ENCODE data around the gene TOR2A. TPM values are rescaled to one million over a fixed set of nuclear protein-coding genes. Genes with fewer than 3 reads are reported as not detected.

The TOR2A gene
- total RNA-seq, 4 donors from 2014 or later, result 10.7 to 12.5 (median 11.5) TPM

GRCh38 chr9:127731938-127732337 lies 3.2 kb downstream of the TOR2A start:
- Histone ChIP-seq H3K4me3 (no peak overlapping the region), H3K27ac (no peak overlapping the region), H3K9me3 (no peaks in the 10 kb centered on the region), H3K36me3 (peaks cover 0 to 36% (median 10%) of the 10 kb centered on the region in 3 donors), H3K4me1 (peaks cover 6 to 24% (median 7%) of the 10 kb centered on the region in 3 donors), H3K27me3 (no peaks in the 10 kb centered on the region)
- WGBS, 2 donors, result 72% methylated on average over 4 of the region's 16 CpGs; no CpG with 5 or more reads in 1 of the 2 donors
- intact Hi-C loops (cut with DNase I), result loop anchor here (5.0 to 10.0 kb wide), 2 partner anchors 140 to 143 kb away; partner anchors contain the start of gene AK1
- DNase-seq, result no peak
- TF ChIP-seq POLR2A (IDR thresholded peaks at IDR 0.05) (no peak), CTCF (IDR thresholded peaks at IDR 0.05) (no peak)

GRCh38 chr9:127730799-127731410 lies 4.2 kb downstream of the TOR2A start:
- no peaks in the 10 kb centered on the region for H3K27me3 ChIP-seq
- no peak overlapping the region for H3K27ac ChIP-seq
- TF ChIP-seq POLR2A (IDR thresholded peaks at IDR 0.05) (no peak), CTCF (IDR thresholded peaks at IDR 0.05) (no peak)
- DNase-seq, result no peak
- intact Hi-C loops (cut with DNase I), result loop anchor here (5.0 to 10.0 kb wide), 2 partner anchors 139 to 144 kb away; partner anchors contain the start of gene AK1
- peaks cover 6 to 23% (median 7%) of the 10 kb centered on the region in 3 donors for H3K4me1 ChIP-seq
- H3K4me3 ChIP-seq, result no peak overlapping the region
- 73% methylated on average over 3 of the region's 9 CpGs; no CpG with 5 or more reads in 1 of the 2 donors for WGBS, 2 donors
- peaks cover 0 to 36% (median 10%) of the 10 kb centered on the region in 3 donors for H3K36me3 ChIP-seq
- H3K9me3 ChIP-seq, result no peaks in the 10 kb centered on the region

GRCh38 chr9:127730262-127730661 lies 4.8 kb downstream of the TOR2A start:
- TF ChIP-seq POLR2A (IDR thresholded peaks at IDR 0.05) (no peak), CTCF (IDR thresholded peaks at IDR 0.05) (no peak)
- no peak for DNase-seq
- Histone ChIP-seq H3K36me3 (peaks cover 0 to 36% (median 10%) of the 10 kb centered on the region in 3 donors), H3K4me1 (peaks cover 6 to 16% (median 7%) of the 10 kb centered on the region in 3 donors), H3K4me3 (no peak overlapping the region), H3K27ac (no peak overlapping the region), H3K9me3 (no peaks in the 10 kb centered on the region), H3K27me3 (no peaks in the 10 kb centered on the region)
- WGBS, 2 donors, result 82 to 83% methylated on average over 3 to 5 of the region's 9 CpGs
- intact Hi-C loops (cut with DNase I), result loop anchor here (5.0 to 10.0 kb wide), 2 partner anchors 138 to 145 kb away; partner anchors contain the start of gene AK1

DNA sequence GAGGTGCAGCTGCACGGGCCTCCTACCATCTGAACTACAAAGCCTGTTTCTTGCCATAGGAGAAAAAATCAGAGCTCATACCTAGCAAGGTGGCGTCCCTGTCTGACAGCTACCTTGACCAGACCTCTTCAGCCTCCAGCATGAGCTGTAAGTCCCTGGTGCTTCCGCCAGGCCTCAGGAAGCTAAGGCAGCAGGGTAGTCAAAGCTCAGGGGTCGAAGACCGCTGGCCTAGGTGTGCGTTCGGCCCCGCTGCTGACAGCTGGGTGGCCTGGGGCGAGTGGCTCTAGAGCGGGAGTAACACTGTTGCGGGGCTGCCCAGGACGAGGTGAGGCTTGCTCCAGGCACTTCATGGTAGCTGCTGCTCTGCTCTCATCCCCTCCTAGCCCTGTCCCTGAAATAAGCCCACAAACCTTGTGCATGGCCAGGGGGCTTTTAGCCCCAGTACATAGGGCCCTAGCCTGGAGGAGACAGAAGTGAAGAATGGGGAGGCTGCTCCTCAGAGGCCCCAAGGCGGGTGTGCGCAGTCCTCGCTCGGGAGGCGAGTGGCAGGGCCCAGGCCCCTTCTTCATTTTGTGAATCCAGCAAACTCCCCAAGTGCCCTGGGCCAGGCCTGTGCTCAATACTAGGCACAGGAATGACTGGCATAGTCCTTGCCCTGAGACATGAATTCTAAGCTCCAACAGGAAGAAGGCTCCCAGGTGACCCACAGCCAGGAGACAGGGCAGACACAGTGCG lies 5.4 kb downstream of the TOR2A start:
- Histone ChIP-seq H3K9me3 (no peaks in the 10 kb centered on the region), H3K27ac (no peak overlapping the region), H3K4me1 (peaks cover 7 to 19% (median 9%) of the 10 kb centered on the region in 3 donors), H3K36me3 (peaks cover 0 to 36% (median 10%) of the 10 kb centered on the region in 3 donors), H3K4me3 (no peak overlapping the region), H3K27me3 (no peaks in the 10 kb centered on the region)
- TF ChIP-seq CTCF (IDR thresholded peaks at IDR 0.05) (no peak), POLR2A (IDR thresholded peaks at IDR 0.05) (no peak)
- DNase-seq, result no peak
- WGBS, 2 donors, result 67 to 100% methylated on average over 1 of the region's 18 CpGs
- intact Hi-C loops (cut with DNase I), result loop anchor here (5.0 to 10.0 kb wide), 3 partner anchors 137 to 225 kb away; partner anchors contain the start of gene AK1

GRCh38 chr9:127728808-127729207 lies 6.3 kb downstream of the TOR2A start:
- 80 to 84% methylated on average over 6 of the region's 8 CpGs for WGBS, 2 donors
- Histone ChIP-seq H3K9me3 (no peaks in the 10 kb centered on the region), H3K27ac (no peak overlapping the region), H3K36me3 (peaks cover 0 to 36% (median 10%) of the 10 kb centered on the region in 3 donors), H3K4me1 (peaks cover 0 to 19% (median 6%) of the 10 kb centered on the region in 3 donors), H3K4me3 (no peak overlapping the region), H3K27me3 (no peaks in the 10 kb centered on the region)
- no peak for DNase-seq
- intact Hi-C loops (cut with DNase I), result loop anchor here (10.0 kb wide), 1 partner anchor 224 kb away; no protein-coding TSS in a partner anchor
- no peak for TF ChIP-seq POLR2A (IDR thresholded peaks at IDR 0.05)
- no peak for TF ChIP-seq CTCF (IDR thresholded peaks at IDR 0.05)

All from esophagus squamous epithelium (tissue), 5 donors.